Heart left ventricle (tissue), 16 donors: ENCODE measurements around the gene RPL3. TPM values are rescaled to one million over a fixed set of nuclear protein-coding genes. Genes with fewer than 3 reads are reported as not detected.

Experiments used
- ATAC-seq, 4 donors: fragments of 200-7000 bp; cut with Tn5 transposase; one replicate each; pipeline ENCODE4 v1.9.1; 2020 to 2022; ENCODE audit warnings: moderate library complexity in 4 of 4, mild to moderate bottlenecking in 3 of 4, moderate number of reproducible peaks in 1 of 4
- DNase-seq, 5 donors: peaks; one replicate each; pipeline ENCODE4 v3.0.0-alpha.2; 2020
- H3K27ac ChIP-seq, 12 donors: fragments of 200-600 bp; sonication (generic) in 4 of 12; one replicate each; pipeline versions ENCODE4 v1.5.0 to v1.8.0; 2016 to 2022; ENCODE audit warnings: mild to moderate bottlenecking in 2 of 12
- H3K27me3 ChIP-seq, 9 donors: fragments of 200-600 bp; sonication (generic) in 2 of 9; one replicate each; pipeline versions ENCODE4 v1.5.1 to v1.8.0; 2016 to 2022; ENCODE audit warnings: mild to moderate bottlenecking in 3 of 9
- H3K36me3 ChIP-seq, 9 donors: fragments of 200-600 bp; sonication (generic) in 2 of 9; one replicate each; pipeline versions ENCODE4 v1.5.0 to v1.8.0; 2018 to 2022; ENCODE audit warnings: mild to moderate bottlenecking in 2 of 9
- H3K4me1 ChIP-seq, 12 donors: fragments of 200-600 bp; sonication (generic) in 4 of 12; one replicate each; pipeline versions ENCODE4 v1.5.0 to v1.8.0; 2016 to 2022; ENCODE audit warnings: mild to moderate bottlenecking in 3 of 12
- H3K4me3 ChIP-seq, 12 donors: fragments of 200-600 bp; sonication (generic) in 4 of 12; one replicate each; pipeline versions ENCODE4 v1.5.0 to v1.8.0; 2017 to 2022; ENCODE audit warnings: mild to moderate bottlenecking in 9 of 12, moderate library complexity in 4 of 12
- H3K9me3 ChIP-seq, 12 donors: fragments of 200-600 bp; sonication (generic) in 4 of 12; one replicate each; pipeline versions ENCODE4 v1.5.0 to v1.8.0; 2016 to 2022; ENCODE audit warnings: mild to moderate bottlenecking in 1 of 12
- CTCF ChIP-seq, 12 donors: fragments of 200-600 bp; sonication (generic) in 4 of 12; IDR thresholded peaks; one replicate each; pipeline versions ENCODE4 v1.5.0 to v1.8.0; 2018 to 2022; ENCODE audit warnings: antibody characterized with exemption in 12 of 12, mild to moderate bottlenecking in 5 of 12
- POLR2A ChIP-seq, 2 donors: fragments of 450-650 bp; IDR thresholded peaks; one replicate each; pipeline ENCODE4 v1.6.1; 2017; ENCODE audit warnings: antibody characterized with exemption in 2 of 2, mild to moderate bottlenecking in 2 of 2, moderate library complexity in 2 of 2
- WGBS, 4 donors: extraction: QIAGEN DNeasy Blood & Tissue Kit in 2 of 4; methylation state at CpG; one replicate each; pipeline versions ENCODE4 v1.1.5 to v1.1.7; 2013 to 2018; 5-methylcytosine and 5-hydroxymethylcytosine counted together
- intact Hi-C, 10 donors: fragments of 100-400 bp; cut with DNase I; formaldehyde crosslinking; loops; one replicate each; pipeline versions ENCODE4 v1.11.1 to v1.14.2; 2022
- polyA plus RNA-seq, 2 donors: library from polyadenylated mRNA; stranded (reverse); fragments of 200-250 nt; gene quantifications; one replicate each; pipeline ENCODE4 v1.2.3, GENCODE V29; 2013
- total RNA-seq, 9 donors: library from RNA; depleted of rRNA in 2 of 9; stranded (reverse); fragments of >200 nt in 2 of 9; fragmentation: NEBNext Ultra II Directional in 3 of 9; extraction: Animal tissue kit (Norgen Biotek cat#: 25700) in 3 of 9; gene quantifications; one replicate each; pipeline versions ENCODE4 v1.1.0 to v1.2.4, GENCODE V29; 2016 to 2023
- donor health status: ischemic (EF 13 %, LVEDD 7.1; RV severe dilation, severe dysfunction).
- donor health status: healthy with polysubstance abuse.
- donor health status: DM: no; HTN: yes; CAD: no.
- donor health status: DM: no; HTN: no; CAD: no.
- donor health status: ischemic (EF 25% LVEDD 6.9; RV normal size, moderate dysfunction).
- donor health status: ischemic (EF 25% LVEDD 5.7; RV mildly dilated, moderate dysfunction).
- donor health status: healthy.
- donor health status: DM: yes; HTN: yes; CAD: no.
- donor health status: ischemic (EF 35%, LVEDD 5.7; RV mildly dilated, moderate dysfunction).
- donor health status: nonischemic (EF 11% LVEDD 7.7; RV severe dilation, severe dysfunction).
- donor health status: DM: yes; HTN: yes; CAD: no.
- donor health status: PGD.
- donor health status: ischemic (EF 29% LVEDD 5.4; RV normal size, mild dysfunction).
- donor health status: nonischemic (EF 23%, LVEDD 6.1; RV moderate dilation, normal function).

RPL3 gene
- total and polyA plus RNA-seq, 11 donors: 237 to 1,765 (median 336) TPM

- H3K9me3 ChIP-seq: no peaks in the 10 kb centered on the region
- H3K4me1 ChIP-seq: peaks cover 0 to 39% (median 23%) of the 10 kb centered on the region in 12 donors
- peak overlapping the region in 9 of 12 donors; percentile 15 to 72 (median 39) for H3K27ac ChIP-seq
- 46 to 53% (median 50%) methylated on average over 22 to 24 of the region's 24 CpGs for WGBS, 4 donors
- H3K36me3 ChIP-seq: peaks cover 2 to 28% (median 24%) of the 10 kb centered on the region in 9 donors
- TF ChIP-seq CTCF (IDR thresholded peaks at IDR 0.05): peak in 1 of 12 donors; percentile 26
- TF ChIP-seq POLR2A (IDR thresholded peaks at IDR 0.05): no peak
- ATAC-seq (peak in 3 of 4 donors; percentile 27 to 53 (median 41)), DNase-seq (peak in 3 of 5 donors; percentile 70 to 81 (median 81))
- peak overlapping the region in 9 of 12 donors; percentile 14 to 38 (median 21) for H3K4me3 ChIP-seq
- no peaks in the 10 kb centered on the region for H3K27me3 ChIP-seq
- intact Hi-C loops: loop anchor here in 3 of 10 donors (2.0 to 5.0 kb wide), 4 partner anchors 61 to 138 kb away; no protein-coding TSS in a partner anchor
Measured at GRCh38 chr22:39308614-39309363, 10.6 kb downstream of the RPL3 start.

- H3K4me1 ChIP-seq: peaks cover 0 to 34% (median 19%) of the 10 kb centered on the region in 12 donors
- peak in 2 of 4 donors; percentile 14 to 43 for ATAC-seq
- H3K9me3 ChIP-seq: no peaks in the 10 kb centered on the region
- H3K27ac ChIP-seq: peak overlapping the region in 3 of 12 donors; percentile 24 to 54 (median 48)
- intact Hi-C loops: loop anchor here in 4 of 10 donors (2.0 to 5.0 kb wide), 4 partner anchors 59 to 136 kb away; no protein-coding TSS in a partner anchor
- no peak overlapping the region for H3K4me3 ChIP-seq
- WGBS, 4 donors: 48 to 80% (median 63%) methylated on average over 11 to 14 of the region's 14 CpGs
- DNase-seq: peak in 2 of 5 donors; percentile 66 to 68
- H3K36me3 ChIP-seq: peaks cover 0 to 7% (median 3%) of the 10 kb centered on the region in 9 donors
- no peak for TF ChIP-seq POLR2A (IDR thresholded peaks at IDR 0.05)
- peak; percentile 21 to 54 (median 44) for TF ChIP-seq CTCF (IDR thresholded peaks at IDR 0.05)
- H3K27me3 ChIP-seq: no peaks in the 10 kb centered on the region
Measured at GRCh38 chr22:39306456-39307361, 12.7 kb downstream of the RPL3 start.

DNA sequence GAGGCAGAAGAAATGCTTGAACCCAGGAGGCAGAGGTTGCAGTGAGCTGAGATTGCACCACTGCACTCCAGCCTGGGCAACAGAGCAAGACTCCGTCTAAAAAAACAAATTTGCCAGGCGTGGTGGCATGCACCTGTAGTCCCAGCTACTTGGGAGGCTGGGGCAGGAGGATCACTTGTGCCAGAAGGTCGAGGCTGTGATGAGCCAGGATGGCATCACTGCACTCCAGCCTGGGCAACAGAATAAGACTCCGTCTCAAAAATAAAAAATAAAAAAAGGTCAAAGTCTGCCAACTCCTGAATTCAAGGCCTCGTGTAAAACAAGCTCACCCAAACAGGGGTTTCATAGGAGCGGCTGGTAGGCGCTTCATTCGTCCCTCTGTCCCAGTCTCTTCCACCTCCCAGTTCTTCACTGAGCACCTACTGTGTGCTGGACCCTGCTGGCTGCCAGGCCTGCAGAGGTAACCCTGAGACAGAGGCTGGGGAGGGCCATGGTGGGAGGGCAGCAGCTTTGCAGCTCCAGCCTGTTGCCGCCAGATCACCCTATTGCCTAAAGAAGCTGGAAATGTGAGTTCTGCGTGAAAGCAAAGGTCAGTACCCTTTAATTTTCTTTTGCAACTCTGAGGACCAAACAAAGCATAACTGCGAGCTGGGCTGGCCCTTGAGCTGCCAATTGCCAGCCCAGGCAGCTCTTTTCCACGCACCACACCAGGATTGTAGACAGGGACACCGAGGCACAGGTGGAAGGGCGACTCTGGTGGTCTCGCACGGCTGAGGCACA, 15.3 kb downstream of the RPL3 start:
- WGBS, 4 donors: 93 to 95% (median 94%) methylated on average over 16 of the region's 16 CpGs
- intact Hi-C loops: loop anchor here in 1 of 10 donors (5.0 kb wide), 1 partner anchor 57 kb away; no protein-coding TSS in a partner anchor
- no peak for ATAC-seq
- Histone ChIP-seq H3K4me3 (no peak overlapping the region), H3K9me3 (no peaks in the 10 kb centered on the region), H3K27me3 (no peaks in the 10 kb centered on the region), H3K27ac (no peak overlapping the region), H3K36me3 (no peaks in the 10 kb centered on the region), H3K4me1 (peaks cover 0 to 50% (median 27%) of the 10 kb centered on the region in 12 donors)
- no peak for TF ChIP-seq POLR2A (IDR thresholded peaks at IDR 0.05)
- TF ChIP-seq CTCF (IDR thresholded peaks at IDR 0.05): no peak
- no peak for DNase-seq
